ENCODE measurements around the gene LRRN2.
"Not testable (repeated sequence)": the region's sequence is repeated elsewhere in the genome, so short reads cannot be mapped to it uniquely, and the experiment has no call there.

Gene LRRN2

DNA sequence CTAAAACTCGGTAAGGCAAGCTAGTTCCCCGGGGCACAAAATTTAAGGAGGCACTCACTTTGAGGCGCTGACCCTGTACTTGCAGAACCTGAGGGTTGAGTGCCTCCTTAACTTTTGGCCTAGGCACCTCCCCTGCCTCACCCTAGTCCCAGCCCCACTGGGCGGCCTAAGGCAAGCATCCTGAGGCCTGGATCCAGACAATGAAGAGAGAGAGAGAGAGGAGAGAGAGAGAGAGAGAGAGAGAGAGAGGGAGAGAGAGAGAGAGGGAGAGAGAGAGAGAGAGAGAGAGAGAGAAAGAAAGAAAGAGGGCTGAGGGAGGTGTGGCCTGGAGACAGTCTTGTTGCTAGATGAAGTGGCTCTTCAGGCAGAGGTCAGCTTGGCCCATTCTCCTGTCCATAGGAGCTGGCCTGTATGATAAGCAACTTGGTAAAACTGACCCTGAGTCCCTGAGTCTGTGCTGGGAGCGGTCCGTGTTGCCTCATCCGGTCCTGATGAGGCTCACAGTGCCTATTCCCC is 7.4 kb upstream of the LRRN2 start:
- no peak for DNase-seq (ENCODE audit: low read depth in 2 of 2)

DNA sequence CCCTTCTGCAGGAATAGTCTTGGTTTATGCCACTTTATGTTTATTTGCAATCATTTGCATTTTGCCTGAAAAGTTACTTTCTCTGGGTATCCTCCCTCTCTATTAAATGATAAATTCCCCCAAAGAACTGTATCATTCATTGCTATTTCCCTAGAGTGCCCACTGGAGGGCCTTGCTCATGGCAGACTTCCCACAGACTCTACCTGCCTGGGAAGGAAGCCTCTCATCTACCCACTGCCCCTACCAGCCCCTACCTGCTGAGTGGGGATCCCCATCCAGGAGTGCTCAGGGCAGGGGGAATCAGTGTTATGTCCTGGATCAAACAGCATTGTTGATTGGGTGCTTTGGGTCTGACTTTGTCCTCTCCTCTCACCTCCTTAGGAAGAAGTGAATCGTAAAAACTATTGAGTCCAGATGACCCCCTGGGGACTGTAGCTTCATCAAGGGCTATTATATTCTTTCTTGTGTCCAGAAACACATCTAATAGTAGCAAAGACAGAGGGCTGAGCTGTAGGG is 6.8 kb upstream of the LRRN2 start:
- no peak for DNase-seq (ENCODE audit: low read depth in 2 of 2)

DNA sequence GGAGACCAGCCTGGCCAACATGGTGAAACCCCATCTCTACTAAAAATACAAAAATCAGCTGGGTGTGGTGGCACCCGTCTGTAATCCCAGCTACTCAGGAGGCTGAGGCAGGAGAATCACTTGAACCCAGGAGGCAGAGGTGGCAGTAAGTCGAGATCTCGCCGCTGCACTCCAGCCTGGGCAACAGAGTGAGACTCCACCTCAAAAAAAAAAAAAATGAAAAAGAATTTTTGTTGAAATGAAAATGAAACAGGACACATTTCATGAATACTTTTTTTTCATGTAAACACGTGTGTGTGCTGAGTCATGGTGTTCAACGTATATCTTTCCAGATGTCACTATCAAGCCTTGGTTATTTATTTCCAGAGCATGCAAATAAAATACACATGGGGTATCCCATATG is 5.8 kb upstream of the LRRN2 start:
- not testable (repeated sequence) for DNase-seq (ENCODE audit: low read depth in 2 of 2)

DNA sequence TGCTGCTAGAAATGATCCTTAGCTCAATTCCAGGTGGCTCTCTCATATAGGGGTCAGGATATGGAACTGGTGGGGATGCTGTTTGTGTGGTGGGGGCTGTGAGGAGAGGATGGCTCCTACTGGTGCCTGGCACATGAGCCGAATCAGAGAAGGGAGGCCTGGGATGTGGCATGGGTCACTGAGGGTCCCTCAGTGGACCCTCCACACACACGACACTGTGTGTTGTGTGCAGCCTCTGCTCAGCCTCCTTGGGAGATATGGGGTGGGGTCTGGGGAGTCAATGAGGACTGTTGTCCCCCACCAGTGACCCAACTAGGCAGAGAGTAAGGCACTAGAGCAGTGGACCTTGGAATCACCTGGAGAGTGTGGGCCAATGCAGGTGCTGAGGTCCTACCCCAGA is 3.2 kb upstream of the LRRN2 start:
- no peak for DNase-seq (ENCODE audit: low read depth in 2 of 2)

DNA sequence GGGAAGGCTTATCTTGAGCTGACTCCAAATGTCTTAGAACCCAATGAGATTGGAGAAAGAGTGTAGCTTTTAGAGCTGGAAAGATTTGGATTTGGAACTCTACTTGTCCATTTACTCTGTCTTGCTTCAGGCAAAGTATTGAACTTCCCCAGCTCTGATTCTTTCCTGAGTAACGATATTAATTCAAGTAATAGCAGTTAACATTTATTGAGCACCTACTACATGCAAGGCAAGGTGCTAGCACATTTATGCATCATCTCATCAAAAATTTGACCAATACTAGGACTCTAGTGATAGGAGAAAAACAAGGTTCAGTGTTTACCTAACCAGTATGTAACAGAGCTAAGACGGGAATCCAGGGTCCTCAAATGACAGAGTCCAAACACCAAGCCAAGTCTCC is 2.5 kb upstream of the LRRN2 start:
- DNase-seq (ENCODE audit: low read depth in 2 of 2) = no peak

DNA sequence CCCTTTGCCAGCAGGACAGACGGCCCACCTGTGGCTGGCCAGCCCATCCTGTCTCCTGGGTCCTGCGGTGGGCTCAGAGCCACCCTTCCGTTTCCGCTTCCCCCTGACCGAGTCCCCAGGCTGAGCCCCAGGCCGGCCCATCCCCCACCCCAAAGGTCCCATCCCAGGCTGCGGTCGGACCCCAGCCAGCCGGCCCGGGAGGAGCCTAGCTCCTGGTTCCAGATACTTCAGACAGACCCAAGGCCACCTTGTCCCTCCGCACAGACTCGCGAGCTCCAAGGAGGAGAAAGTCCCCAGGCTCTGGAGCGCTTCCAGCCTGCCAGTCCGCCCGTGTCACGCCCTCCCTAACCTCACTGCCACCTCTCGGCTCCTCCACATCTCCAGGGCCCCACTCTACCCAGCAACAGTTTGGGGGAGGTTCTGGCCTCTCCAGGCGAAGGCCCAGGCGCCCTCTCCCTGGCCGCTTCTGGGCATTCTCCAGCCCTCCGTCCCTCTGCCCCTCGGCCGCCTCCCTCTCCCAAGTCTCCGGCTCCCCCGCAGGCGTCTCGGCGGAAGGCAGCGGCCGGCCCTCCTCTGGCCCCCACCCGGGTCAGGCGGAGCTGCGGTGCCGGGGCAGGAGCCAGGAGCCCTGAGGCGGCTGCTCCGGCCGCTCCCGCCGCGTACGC is 835 bp downstream of the LRRN2 start:
- no peak for DNase-seq (ENCODE audit: low read depth in 2 of 2)

DNA sequence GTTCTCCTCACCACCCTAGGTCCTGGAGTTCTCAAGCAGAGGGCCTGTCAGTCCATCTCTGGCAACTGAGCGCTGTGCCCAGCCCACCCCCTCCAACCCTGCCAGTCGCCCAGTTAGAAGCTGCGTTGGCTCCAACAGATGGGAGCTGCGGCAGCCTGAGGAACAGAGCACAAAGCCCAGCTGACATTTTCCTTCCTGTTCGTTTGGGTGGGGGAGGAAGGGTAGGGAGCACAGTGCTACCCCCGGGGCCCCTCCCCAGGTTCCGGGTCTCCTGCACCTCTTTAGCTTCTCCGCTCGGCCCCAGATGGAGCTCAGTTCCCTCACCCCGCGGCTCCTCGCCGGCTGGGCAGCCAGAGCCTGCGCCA is 1.4 kb downstream of the LRRN2 start:
- DNase-seq (ENCODE audit: low read depth in 2 of 2) = no peak

DNA sequence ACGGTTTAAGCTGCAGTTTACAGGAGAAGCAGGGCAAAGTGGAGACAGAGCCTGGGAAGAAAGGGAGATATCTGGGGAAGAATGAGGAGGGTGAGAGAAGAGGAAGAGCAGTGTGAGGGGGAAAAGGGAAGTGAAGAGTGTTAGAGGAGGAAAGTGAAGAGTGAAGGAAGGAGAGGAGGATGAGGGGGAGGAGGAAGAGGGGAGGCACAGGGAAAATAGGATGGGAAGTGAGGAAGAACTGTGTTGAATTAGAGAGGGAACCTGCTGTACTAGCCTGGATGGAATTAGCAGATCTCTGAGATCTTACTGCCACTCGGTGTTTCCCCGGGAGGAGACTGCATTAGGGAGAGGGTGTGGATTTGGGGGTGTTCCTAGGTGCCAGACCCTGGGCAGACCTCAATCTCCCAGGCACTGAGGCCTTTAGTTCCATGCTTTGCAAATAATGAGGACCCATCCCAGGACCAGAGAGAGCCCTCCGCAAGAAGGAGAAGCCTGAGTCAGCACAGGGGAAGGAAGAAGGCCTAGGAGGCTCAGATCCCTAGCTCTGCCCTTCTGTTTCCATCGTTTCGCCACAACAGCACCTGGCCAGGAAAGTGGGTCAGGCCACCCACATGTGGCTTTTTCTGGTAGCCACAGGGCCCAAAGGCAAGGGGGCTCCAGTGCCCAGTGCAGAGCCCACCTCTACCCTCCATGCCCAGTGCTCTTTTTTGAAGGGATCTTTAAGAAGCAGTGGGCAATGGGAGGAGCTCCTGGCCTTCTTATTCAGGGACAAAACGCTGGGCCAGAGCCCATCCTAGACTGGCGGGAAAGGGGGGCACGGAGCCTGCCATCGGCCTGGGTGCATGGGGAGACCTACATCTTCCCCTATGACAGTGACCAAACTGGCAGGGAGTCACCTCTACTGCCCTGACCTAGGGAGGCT is 2.0 kb downstream of the LRRN2 start:
- no peak for DNase-seq (ENCODE audit: low read depth in 2 of 2)

DNA sequence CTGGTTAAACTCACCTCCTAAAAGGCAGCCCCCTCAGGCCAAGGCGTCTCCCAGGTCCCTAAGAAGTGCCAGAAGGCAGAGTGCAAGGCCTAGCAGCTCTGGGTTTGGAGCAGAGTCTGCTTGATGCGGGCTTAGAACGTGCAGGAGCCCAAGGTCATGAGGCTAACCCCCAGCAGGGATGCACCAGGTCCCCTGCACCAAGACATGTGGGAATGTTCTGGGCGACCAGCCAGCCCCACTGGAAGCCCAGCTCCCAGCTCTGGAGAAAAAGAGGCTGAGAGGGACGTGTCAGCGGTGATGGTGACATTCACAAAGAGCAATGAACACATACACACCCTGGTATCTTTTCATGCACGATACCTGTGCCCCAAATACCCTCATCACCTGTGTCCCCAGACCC is 5.1 kb downstream of the LRRN2 start:
- no peak for DNase-seq (ENCODE audit: low read depth in 2 of 2)

DNA sequence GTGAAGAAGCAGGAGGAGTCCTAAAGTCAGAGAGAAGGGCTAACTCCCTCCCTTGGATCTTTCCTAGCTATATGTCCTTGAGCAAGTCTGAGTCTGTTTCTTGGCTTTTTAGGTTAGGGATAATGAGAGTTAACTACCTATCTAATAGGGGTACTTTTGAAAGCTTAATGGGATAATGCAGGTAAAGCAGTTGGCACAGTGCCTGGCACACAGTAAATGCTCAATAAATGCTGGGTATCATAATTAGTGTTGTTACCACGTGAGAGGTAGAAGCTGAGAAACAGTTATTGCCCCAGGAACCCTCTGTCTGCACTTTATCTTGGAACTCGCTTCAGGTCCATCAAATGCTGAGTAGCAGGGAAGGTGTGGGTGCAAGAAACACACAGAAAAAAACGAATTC is 5.5 kb downstream of the LRRN2 start:
- no peak for DNase-seq (ENCODE audit: low read depth in 2 of 2)

DNA sequence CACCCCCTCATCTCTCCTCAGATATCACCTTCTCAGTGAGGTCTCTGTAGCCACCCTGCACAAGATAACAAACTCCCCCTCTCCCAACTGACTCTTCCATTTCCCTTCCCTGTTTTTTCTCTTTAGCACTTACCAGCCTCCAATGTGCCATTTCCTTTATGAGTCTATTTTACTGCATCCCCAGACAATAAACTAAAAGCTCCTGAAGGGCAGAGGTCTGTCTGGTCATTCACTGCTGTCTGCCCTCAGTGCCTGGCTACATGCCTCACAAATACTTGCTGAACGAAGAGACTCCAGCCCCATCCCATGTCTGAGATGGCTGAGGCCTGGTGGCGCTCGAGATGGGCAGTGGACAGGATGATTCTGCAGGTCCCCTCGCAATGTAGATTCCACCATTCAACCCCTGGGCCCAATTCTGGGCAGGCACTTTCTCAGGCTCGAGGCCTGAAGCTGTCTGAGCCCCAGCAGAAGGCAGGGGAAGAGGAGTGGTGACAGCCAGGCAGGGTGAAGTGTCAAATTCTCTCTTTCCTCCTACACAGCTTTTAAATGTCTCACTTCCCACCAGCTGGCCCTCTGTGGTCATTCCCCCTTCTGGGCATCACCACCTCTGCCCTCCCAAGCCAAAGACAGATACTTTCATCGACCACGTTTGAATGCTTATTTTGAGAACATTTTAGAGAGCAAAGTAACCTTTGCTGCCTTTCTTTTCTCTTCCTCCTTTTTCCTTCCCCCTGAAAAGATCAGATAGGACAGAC is 6.6 kb downstream of the LRRN2 start:
- no peak for DNase-seq (ENCODE audit: low read depth in 2 of 2)

DNA sequence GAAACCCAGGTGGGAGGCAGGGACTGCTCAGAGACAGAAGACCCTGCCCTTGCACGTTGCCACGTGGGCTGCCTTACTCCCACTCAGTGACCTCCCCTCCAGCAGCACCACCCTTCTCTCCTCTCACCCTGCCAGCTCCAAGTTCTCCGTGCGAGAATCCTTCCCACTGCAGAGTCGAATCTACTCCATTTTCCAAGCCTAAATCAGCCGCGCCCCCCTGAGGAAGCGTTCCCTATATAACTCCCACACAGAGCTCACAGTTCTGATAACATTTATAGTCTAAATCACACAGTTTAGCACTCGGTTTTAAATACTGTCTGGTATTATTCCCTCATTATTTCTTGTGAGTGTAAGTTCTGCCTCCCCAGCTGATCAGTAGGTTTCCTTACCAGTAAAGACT is 7.7 kb downstream of the LRRN2 start:
- DNase-seq (ENCODE audit: low read depth in 2 of 2) = no peak

DNA sequence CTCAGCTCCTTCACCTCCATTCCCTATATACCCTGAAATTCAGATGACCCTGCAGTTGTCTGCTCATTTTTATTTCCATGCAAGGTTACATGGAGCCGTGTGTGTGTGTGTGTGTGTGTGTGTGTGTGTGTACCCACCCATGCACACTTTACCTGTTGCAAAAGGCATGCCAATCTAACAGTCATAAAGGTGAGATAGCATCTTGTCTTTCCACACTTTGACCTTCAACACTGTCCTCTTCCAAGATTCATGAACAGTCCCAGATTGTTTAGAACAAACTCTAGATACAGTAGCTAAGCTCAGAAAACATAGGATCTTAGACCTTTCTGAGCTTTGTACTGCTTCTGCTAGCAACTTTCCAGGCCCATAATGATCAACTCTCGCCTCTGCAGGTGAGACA is 9.5 kb downstream of the LRRN2 start:
- no peak for DNase-seq (ENCODE audit: low read depth in 2 of 2)

DNA sequence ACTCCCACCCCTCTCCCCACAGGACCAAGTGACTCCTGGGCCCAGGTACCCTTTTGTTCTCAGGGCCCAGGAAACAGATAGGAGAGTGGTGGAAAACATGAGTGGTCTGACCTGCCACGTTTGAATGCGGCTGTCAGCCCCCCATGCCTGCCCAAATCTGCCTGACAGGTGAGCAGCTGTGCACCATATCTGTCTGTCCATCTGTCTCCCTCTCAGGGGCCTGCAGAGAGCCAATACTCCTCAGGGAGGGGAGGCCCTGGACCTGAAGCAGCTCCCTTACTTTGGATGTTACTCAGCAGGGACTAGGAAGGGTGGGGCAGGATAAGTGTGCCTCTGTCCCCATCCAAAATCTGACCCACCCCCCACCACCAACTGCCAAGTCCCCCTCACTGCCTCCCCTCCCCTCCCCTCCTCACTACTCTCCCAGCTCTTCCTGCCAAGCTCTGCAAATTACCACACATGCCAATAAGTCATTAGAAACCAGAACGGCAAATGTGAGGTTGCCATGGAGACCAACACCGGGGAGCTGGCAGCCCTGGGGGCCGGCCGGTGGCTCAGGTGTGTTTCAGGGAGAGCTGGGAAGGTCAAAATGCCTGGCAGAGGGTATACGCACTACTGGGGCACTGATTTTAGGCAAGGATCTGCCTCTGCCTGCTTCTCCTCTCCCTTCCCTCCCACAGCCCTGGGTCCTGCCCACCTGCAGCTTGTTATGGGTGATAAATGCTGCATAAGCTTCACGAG is 11.5 kb downstream of the LRRN2 start:
- DNase-seq (ENCODE audit: low read depth in 2 of 2) = no peak

DNA sequence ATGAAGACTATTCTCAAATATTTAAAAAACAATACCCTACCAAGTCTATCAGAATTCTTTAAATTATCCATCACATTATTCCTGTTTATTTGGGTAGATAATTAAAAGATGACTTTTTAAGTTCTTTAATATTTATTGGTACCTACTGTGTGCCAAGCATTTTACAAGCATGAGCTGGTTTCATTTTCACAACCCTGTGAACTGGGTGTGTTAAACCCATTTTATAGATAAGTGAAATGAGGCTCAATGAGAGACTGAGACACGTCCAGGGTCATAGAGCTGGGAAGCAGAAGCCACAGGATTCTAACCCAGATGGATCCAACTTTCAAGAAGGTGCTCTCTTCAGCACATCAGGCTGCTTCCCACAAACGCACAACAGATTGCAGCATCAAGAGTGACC is 12.3 kb downstream of the LRRN2 start:
- DNase-seq (ENCODE audit: low read depth in 2 of 2) = no peak

DNA sequence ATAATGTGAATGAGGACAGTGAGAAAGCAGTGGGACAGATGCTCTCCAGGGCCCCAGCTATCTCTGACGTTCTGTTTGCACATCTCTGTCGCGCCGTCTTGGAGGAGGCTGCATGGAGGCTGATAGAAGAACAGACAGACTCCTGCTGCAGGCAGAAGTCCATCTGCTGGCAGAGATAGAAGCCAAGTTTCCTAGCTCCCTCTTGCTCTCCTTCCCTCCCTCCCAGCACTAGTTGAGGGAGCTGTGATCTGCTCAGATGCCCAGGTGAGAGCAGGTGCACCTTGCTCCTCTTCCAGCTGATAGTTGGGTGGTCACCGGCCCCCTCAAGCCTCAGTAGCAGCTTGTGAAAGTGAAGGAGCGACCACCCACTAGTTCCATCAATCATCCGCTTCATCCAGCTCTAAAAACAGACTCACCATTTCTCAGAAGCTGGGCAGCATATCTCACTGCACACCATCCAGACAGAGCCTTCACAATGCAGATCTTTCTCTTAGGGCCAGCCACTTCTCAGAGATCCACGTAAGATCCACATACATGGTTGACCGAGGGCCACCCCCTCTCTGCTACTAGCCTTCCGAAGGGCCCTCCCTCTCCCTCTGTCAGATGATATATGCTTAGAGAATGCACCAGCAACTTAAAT is 12.9 kb downstream of the LRRN2 start:
- DNase-seq (ENCODE audit: low read depth in 2 of 2) = no peak

DNA sequence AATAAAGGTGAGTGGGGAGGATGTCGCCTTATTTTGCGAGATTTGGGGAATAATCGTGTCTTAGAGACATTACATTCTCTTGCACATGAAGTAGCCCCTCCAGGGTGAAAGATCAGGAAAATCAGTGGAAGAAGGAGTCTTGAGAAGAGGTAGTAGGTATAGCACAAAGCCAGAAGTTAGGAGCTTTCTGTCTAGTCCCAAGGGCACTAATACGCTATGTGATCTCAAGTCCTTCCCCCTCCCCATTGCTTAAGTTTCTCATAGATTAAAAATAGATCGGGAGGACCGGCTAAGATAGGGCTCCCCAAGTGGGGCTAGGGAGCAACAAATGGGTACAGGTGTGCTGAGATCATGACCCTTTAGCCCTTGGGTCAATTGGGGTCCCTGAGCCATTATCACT is 13.5 kb downstream of the LRRN2 start:
- DNase-seq (ENCODE audit: low read depth in 2 of 2) = no peak

DNA sequence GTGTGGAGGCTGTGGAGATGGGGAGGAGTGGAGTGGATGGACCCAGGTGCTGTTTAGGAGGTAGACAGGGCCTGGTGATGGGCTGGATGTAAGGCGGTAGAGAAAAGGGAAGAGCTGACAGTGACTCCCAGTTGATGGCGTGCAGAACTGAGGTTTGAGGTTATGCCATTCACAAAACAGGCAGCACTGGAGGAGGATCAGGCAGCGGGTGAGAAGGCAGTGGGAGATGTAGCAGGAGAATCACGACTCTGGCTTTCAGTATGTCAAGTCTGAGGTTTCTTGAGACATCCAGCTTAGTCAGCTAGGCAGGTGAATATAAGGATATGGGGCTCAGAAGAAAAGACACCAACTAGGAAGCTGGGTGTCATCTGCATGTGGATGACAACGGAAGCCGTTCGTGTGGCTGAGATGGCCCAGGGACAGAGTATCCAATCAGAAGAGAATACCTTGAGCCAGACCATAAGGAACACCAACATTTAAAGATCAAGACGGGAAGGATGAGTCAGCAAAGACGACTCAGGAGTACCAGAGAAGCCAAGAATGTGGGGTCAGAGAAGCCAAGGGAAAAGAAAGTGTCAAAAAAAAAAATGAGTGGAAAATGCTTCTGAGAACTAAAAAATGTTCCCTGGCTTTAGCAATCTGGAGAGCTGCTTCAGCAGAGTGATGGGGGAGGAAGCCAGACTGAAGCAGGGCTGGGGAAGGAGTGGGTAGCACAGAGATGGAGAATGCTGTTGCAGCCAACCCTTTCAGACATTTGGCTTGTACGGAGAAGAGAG is 15.2 kb downstream of the LRRN2 start:
- no peak for DNase-seq (ENCODE audit: low read depth in 2 of 2)

DNA sequence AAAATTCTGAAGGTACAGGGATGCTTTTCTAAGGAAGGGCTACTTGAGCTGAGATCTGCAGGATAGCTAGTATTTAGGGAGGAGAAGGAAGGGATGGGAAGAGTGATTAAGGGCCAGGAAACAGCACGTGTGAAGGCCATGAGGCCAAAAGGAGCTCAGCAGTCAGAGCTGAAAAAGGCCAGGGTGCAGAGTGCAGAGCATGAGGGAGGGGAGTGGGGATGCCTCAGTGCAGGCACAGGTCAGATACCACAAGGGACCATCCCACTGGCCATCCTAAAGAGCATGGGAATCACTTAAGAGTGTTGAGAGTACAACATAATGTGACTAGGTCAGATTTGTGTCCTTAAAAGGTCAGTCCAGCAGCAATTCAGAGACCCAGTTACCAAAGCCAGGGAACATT is 16.0 kb downstream of the LRRN2 start:
- DNase-seq (ENCODE audit: low read depth in 2 of 2) = no peak

DNA sequence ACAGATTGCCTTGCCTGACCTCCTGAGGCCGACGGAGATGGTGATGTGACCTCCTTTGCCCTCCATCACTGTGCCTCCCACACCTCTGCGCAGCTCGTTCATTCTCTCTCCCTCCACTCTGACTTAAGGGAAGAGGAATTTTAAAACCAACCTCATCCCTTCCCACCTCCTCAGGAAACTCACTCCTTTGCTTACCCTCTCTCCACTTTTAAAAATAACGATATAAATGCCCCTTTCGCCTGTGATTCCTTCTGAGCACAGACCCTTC is 21.2 kb downstream of the LRRN2 start:
- DNase-seq (ENCODE audit: low read depth in 2 of 2) = no peak

All from stimulated activated CD8-positive, alpha-beta memory T cell treated with anti-CD3 and anti-CD28 coated beads, Interleukin-2, amount 100 ng/mL, for 48 hours (primary cell).